Measurements from ENCODE around the gene UQCC5.

The UQCC5 gene

GRCh38 chr3:52547143-52547542 lies 10.7 kb downstream of the UQCC5 start:
- POLR2A ChIA-PET, result no interaction called here
- 94% methylated on average over 2 of the region's 2 CpGs for WGBS (ENCODE audit: insufficient coverage)
- CTCF ChIA-PET, result interaction anchor here (1.3 kb wide), 1 partner anchor 9 kb away, joined by 3 read pairs; no protein-coding TSS in a partner anchor

GRCh38 chr3:52551118-52551517 lies 14.7 kb downstream of the UQCC5 start:
- CTCF ChIA-PET, result interaction anchor here (0.9 to 1.2 kb wide), 3 partner anchors 10 to 14 kb away, joined by 3 to 4 read pairs (median 3); no protein-coding TSS in a partner anchor
- no peaks in the 10 kb centered on the region for H3K9me3 ChIP-seq (ENCODE audit: control extremely low read depth in 1 of 5, control insufficient read depth in 4 of 5, insufficient read depth in 2 of 5, low read depth in 1 of 5, low read length in 4 of 5)
- H3K27ac ChIP-seq (ENCODE audit: insufficient read depth in 1 of 2, low read depth in 1 of 2, low read length in 2 of 2, poor library complexity in 1 of 2, severe bottlenecking in 2 of 2), result no peak overlapping the region
- H3K4me1 ChIP-seq (ENCODE audit: control extremely low read depth in 1 of 4, control insufficient read depth in 4 of 4, insufficient read depth in 4 of 4, low read length in 3 of 4), result no peaks in the 10 kb centered on the region
- no peaks in the 10 kb centered on the region for H3K27me3 ChIP-seq (replicated peaks in 2 of 5; ENCODE audit: control insufficient read depth in 4 of 5, insufficient read depth in 5 of 5, low read length in 4 of 5)
- H3K36me3 ChIP-seq (ENCODE audit: control insufficient read depth in 4 of 4, insufficient read depth in 4 of 4, low read length in 3 of 4), result peaks cover 30 to 80% (median 58%) of the 10 kb centered on the region in 4 experiments
- no peak for DNase-seq
- POLR2A ChIA-PET, result no interaction called here
- no peak overlapping the region for H3K4me3 ChIP-seq (ENCODE audit: control insufficient read depth in 1 of 7, extremely low read depth in 1 of 7, insufficient read depth in 4 of 7, low read depth in 2 of 7, low read length in 6 of 7)

More at GRCh38 chr3:52547143-52547542, 10.7 kb downstream of the UQCC5 start:
- no peaks in the 10 kb centered on the region for H3K9me3 ChIP-seq (ENCODE audit: control extremely low read depth in 1 of 5, control insufficient read depth in 4 of 5, insufficient read depth in 2 of 5, low read depth in 1 of 5, low read length in 4 of 5)
- H3K27ac ChIP-seq (ENCODE audit: insufficient read depth in 1 of 2, low read depth in 1 of 2, low read length in 2 of 2, poor library complexity in 1 of 2, severe bottlenecking in 2 of 2), result no peak overlapping the region
- peaks cover 20 to 64% (median 43%) of the 10 kb centered on the region in 4 experiments for H3K36me3 ChIP-seq (ENCODE audit: control insufficient read depth in 4 of 4, insufficient read depth in 4 of 4, low read length in 3 of 4)
- H3K4me1 ChIP-seq (ENCODE audit: control extremely low read depth in 1 of 4, control insufficient read depth in 4 of 4, insufficient read depth in 4 of 4, low read length in 3 of 4), result no peaks in the 10 kb centered on the region
- H3K4me3 ChIP-seq (ENCODE audit: control insufficient read depth in 1 of 7, extremely low read depth in 1 of 7, insufficient read depth in 4 of 7, low read depth in 2 of 7, low read length in 6 of 7), result no peak overlapping the region
- H3K27me3 ChIP-seq (replicated peaks in 2 of 5; ENCODE audit: control insufficient read depth in 4 of 5, insufficient read depth in 5 of 5, low read length in 4 of 5), result no peaks in the 10 kb centered on the region
- no peak for DNase-seq

DNA sequence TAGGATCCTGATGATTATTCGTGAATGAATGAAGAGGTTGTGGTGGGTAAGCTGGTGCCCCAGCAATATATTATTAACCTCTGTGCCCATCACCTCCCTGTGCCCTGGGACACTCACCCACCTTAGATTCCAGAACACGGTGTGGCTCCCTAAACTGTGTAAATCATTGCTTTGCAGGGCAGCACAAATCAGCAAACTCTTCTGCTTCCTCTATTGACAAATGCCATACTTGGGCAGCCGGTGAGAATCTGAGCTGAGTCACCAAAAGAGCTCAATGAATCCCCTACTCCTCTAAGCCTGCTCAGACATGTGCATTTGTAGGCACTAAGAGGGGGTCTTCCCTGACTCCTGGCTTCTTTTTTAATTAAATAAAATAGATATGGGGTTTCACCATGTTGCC lies 15.7 kb downstream of the UQCC5 start:
- H3K27me3 ChIP-seq (replicated peaks in 2 of 5; ENCODE audit: control insufficient read depth in 4 of 5, insufficient read depth in 5 of 5, low read length in 4 of 5), result no peaks in the 10 kb centered on the region
- peaks cover 23 to 81% (median 58%) of the 10 kb centered on the region in 4 experiments for H3K36me3 ChIP-seq (ENCODE audit: control insufficient read depth in 4 of 4, insufficient read depth in 4 of 4, low read length in 3 of 4)
- no peaks in the 10 kb centered on the region for H3K4me1 ChIP-seq (ENCODE audit: control extremely low read depth in 1 of 4, control insufficient read depth in 4 of 4, insufficient read depth in 4 of 4, low read length in 3 of 4)
- no peak for DNase-seq
- ChIA-PET POLR2A (interaction anchor here (0.8 kb wide), 1 partner anchor 15 kb away, joined by 3 read pairs; the partner anchor contains the start of gene UQCC5), CTCF (interaction anchor here (0.9 to 1.3 kb wide), 4 partner anchors 9 to 16 kb away, joined by 3 to 4 read pairs (median 3); partner anchors contain the start of gene UQCC5)
- no peaks in the 10 kb centered on the region for H3K9me3 ChIP-seq (ENCODE audit: control extremely low read depth in 1 of 5, control insufficient read depth in 4 of 5, insufficient read depth in 2 of 5, low read depth in 1 of 5, low read length in 4 of 5)
- WGBS (ENCODE audit: insufficient coverage), result 89% methylated on average over 2 of the region's 3 CpGs
- no peak overlapping the region for H3K27ac ChIP-seq (ENCODE audit: insufficient read depth in 1 of 2, low read depth in 1 of 2, low read length in 2 of 2, poor library complexity in 1 of 2, severe bottlenecking in 2 of 2)
- no peak overlapping the region for H3K4me3 ChIP-seq (ENCODE audit: control insufficient read depth in 1 of 7, extremely low read depth in 1 of 7, insufficient read depth in 4 of 7, low read depth in 2 of 7, low read length in 6 of 7)

DNA sequence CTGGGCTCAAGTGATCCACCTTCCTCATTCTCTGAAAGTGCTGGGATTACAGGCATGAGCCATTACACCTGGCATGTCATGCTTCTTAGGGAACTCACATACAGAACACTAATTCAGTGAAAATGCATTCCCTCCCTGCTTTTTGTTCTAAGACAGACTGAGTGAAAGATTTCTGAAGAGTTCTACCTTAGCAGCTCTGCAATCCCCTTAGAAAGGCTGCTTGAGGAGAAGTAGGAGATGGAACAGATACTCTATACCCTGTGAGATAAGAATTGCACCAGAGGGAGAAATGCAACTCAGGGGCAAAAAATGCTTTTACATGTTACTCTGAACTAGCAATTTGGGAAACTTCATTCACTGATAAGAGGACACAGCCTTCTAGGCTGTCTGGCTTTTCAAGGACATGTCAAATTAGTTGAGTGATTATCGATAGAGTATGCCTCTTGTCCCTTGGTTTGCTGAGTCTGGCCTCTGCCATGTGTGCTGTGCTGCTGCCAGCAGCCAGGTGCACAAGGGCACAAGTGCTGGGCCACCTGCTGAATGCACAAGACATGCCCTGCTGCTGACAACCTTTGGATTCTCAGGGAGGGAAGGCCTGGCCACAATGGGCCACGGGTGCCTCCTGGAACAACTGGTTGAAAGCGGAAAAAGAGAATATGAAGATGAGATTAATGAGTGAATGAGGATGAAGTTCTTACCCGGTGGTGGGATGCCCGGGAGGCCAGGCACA lies 17.8 kb downstream of the UQCC5 start:
- WGBS (ENCODE audit: insufficient coverage), result 97% methylated on average over 4 of the region's 5 CpGs
- no peak for DNase-seq
- no peaks in the 10 kb centered on the region for H3K9me3 ChIP-seq (ENCODE audit: control extremely low read depth in 1 of 5, control insufficient read depth in 4 of 5, insufficient read depth in 2 of 5, low read depth in 1 of 5, low read length in 4 of 5)
- POLR2A ChIA-PET, result interaction anchor here (0.7 kb wide), 2 partner anchors 22 to 151 kb away, joined by 3 to 7 read pairs; partner anchors contain the start of gene GLT8D1
- CTCF ChIA-PET, result interaction anchor here (1.2 kb wide), 1 partner anchor 83 kb away, joined by 3 read pairs; no protein-coding TSS in a partner anchor
- H3K27me3 ChIP-seq (replicated peaks in 2 of 5; ENCODE audit: control insufficient read depth in 4 of 5, insufficient read depth in 5 of 5, low read length in 4 of 5), result no peaks in the 10 kb centered on the region
- H3K36me3 ChIP-seq (ENCODE audit: control insufficient read depth in 4 of 4, insufficient read depth in 4 of 4, low read length in 3 of 4), result peaks cover 26 to 83% (median 57%) of the 10 kb centered on the region in 4 experiments
- no peak overlapping the region for H3K4me3 ChIP-seq (ENCODE audit: control insufficient read depth in 1 of 7, extremely low read depth in 1 of 7, insufficient read depth in 4 of 7, low read depth in 2 of 7, low read length in 6 of 7)
- no peaks in the 10 kb centered on the region for H3K4me1 ChIP-seq (ENCODE audit: control extremely low read depth in 1 of 4, control insufficient read depth in 4 of 4, insufficient read depth in 4 of 4, low read length in 3 of 4)
- no peak overlapping the region for H3K27ac ChIP-seq (ENCODE audit: insufficient read depth in 1 of 2, low read depth in 1 of 2, low read length in 2 of 2, poor library complexity in 1 of 2, severe bottlenecking in 2 of 2)

DNA sequence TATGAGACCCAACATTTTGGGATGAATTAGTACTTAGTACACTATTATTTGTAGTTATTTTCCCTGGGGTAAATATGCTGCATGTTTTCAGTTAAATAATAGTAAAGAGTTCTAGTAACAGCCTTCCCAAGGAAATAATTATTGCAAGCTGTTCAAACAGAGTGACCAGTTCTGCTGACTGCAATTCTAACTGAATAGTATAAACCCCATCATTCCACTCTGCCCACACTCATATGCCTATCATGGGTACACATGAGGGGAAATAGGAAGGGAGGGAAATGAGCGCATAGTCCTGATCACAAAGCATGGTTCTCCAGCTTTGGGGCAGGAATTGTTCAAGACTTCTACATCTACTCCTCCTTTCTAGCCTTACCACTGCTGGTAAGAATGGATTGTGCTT lies 18.7 kb downstream of the UQCC5 start:
- no peak for DNase-seq
- no peak overlapping the region for H3K27ac ChIP-seq (ENCODE audit: insufficient read depth in 1 of 2, low read depth in 1 of 2, low read length in 2 of 2, poor library complexity in 1 of 2, severe bottlenecking in 2 of 2)

DNA sequence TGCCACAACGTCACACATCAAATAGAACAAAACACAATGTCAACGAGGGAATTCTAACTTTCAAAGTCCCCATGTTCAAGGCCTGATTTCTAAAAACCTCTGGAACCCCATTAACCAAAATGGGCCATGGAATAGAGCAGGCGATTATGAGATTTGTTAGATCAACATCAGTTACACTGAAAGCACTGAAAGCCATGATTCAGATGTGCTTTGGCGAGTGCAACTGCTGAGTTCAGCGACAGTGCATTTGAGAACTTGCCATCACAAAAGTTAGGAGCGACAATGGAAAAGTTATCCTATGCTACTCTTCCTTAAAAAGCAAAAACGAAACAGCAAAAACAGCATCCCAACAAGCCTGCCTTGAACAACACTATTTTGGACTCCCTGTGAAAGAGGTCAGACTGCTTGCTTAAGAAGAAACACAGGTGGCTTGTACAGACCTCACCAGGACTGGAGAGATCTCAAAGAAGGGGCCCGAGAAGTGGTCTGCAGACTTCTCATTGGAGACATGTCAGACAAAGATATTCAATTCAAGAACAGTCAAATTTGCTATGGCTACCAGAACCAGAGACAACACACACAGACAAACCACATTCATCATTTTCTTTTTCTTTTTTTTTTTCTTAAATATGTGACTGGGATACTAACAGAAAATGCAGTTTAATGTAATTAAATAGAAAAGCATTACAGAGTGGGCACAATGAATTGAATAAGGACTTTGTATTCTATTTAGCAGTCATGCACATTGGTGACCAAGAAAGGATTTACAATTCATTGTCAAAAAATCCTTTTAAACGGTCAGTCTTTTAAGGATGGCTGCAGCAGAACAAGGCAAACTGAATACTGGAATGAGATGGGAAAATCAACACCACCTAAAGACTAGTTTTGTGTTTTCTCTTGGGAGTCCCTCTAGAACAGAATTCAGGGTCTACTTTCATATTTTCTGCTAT lies 20.9 kb downstream of the UQCC5 start:
- Histone ChIP-seq H3K27ac (ENCODE audit: insufficient read depth in 1 of 2, low read depth in 1 of 2, low read length in 2 of 2, poor library complexity in 1 of 2, severe bottlenecking in 2 of 2) (no peak overlapping the region), H3K9me3 (ENCODE audit: control extremely low read depth in 1 of 5, control insufficient read depth in 4 of 5, insufficient read depth in 2 of 5, low read depth in 1 of 5, low read length in 4 of 5) (no peaks in the 10 kb centered on the region), H3K4me3 (ENCODE audit: control insufficient read depth in 1 of 7, extremely low read depth in 1 of 7, insufficient read depth in 4 of 7, low read depth in 2 of 7, low read length in 6 of 7) (no peak overlapping the region), H3K4me1 (ENCODE audit: control extremely low read depth in 1 of 4, control insufficient read depth in 4 of 4, insufficient read depth in 4 of 4, low read length in 3 of 4) (peaks cover 0 to 7% (median 3%) of the 10 kb centered on the region in 4 experiments), H3K36me3 (ENCODE audit: control insufficient read depth in 4 of 4, insufficient read depth in 4 of 4, low read length in 3 of 4) (peaks cover 31 to 82% (median 56%) of the 10 kb centered on the region in 4 experiments), H3K27me3 (replicated peaks in 2 of 5; ENCODE audit: control insufficient read depth in 4 of 5, insufficient read depth in 5 of 5, low read length in 4 of 5) (no peaks in the 10 kb centered on the region)
- ChIA-PET CTCF (interaction anchor here (1.0 to 1.2 kb wide), 2 partner anchors 31 to 105 kb away, joined by 3 read pairs; no protein-coding TSS in a partner anchor), POLR2A (no interaction called here)
- DNase-seq, result no peak
- 100% methylated on average over 7 of the region's 9 CpGs for WGBS (ENCODE audit: insufficient coverage)

More for the DNA sequence above, 18.7 kb downstream of the UQCC5 start:
- no peak overlapping the region for H3K4me3 ChIP-seq (ENCODE audit: control insufficient read depth in 1 of 7, extremely low read depth in 1 of 7, insufficient read depth in 4 of 7, low read depth in 2 of 7, low read length in 6 of 7)
- no peaks in the 10 kb centered on the region for H3K4me1 ChIP-seq (ENCODE audit: control extremely low read depth in 1 of 4, control insufficient read depth in 4 of 4, insufficient read depth in 4 of 4, low read length in 3 of 4)
- ChIA-PET POLR2A (no interaction called here), CTCF (interaction anchor here (0.9 kb wide), 1 partner anchor 10 kb away, joined by 3 read pairs; no protein-coding TSS in a partner anchor)
- H3K9me3 ChIP-seq (ENCODE audit: control extremely low read depth in 1 of 5, control insufficient read depth in 4 of 5, insufficient read depth in 2 of 5, low read depth in 1 of 5, low read length in 4 of 5), result no peaks in the 10 kb centered on the region
- no CpG with 5 or more reads among the region's 1 CpG for WGBS (ENCODE audit: insufficient coverage)
- H3K27me3 ChIP-seq (replicated peaks in 2 of 5; ENCODE audit: control insufficient read depth in 4 of 5, insufficient read depth in 5 of 5, low read length in 4 of 5), result no peaks in the 10 kb centered on the region
- peaks cover 31 to 87% (median 60%) of the 10 kb centered on the region in 4 experiments for H3K36me3 ChIP-seq (ENCODE audit: control insufficient read depth in 4 of 4, insufficient read depth in 4 of 4, low read length in 3 of 4)
